WTC11 (cell line): ENCODE results near the gene GNG4.

Experiments used
- NFYB ChIP-seq: sonication (generic); formaldehyde crosslinking; conservative IDR thresholded peaks from 2 replicates; pipeline ENCODE4 v1.8.0; 2022; ENCODE audit warnings: low read depth, missing genetic modification reagents
- TF ChIP-seq, protein P1 (sequence below): fragments of 200-600 bp; IDR thresholded peaks from 2 replicates; pipeline ENCODE4 v1.8.0; 2022; ENCODE audit warnings: antibody characterized with exemption
- TF ChIP-seq, protein P2 (sequence below): sonication (generic); formaldehyde crosslinking; IDR thresholded peaks from 2 replicates; pipeline ENCODE4 v1.8.0; 2023; ENCODE audit warnings: missing genetic modification reagents

DNA sequence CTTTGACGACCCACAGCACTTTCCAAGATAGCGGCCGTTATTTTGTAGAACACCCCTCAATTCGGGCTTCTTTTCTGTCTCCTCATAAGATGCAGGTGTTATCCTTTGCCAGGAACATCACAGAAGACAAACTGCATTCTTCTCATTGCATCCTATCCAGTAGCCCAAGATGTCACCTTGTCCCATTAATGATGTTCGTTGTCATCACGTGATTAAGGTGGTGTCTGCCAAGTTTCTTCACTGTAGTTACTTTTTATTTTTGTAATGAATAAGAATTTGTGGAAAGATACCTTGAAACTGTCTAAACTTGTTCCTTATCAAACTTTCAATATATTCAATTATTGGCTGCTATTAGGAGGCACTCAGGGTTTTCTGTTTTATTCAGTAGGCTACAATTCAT lies 39.4 kb downstream of the GNG4 start:
- no peak for TF ChIP-seq NFYB (CRISPR knock-in tag)
- TF ChIP-seq, protein P1, sequence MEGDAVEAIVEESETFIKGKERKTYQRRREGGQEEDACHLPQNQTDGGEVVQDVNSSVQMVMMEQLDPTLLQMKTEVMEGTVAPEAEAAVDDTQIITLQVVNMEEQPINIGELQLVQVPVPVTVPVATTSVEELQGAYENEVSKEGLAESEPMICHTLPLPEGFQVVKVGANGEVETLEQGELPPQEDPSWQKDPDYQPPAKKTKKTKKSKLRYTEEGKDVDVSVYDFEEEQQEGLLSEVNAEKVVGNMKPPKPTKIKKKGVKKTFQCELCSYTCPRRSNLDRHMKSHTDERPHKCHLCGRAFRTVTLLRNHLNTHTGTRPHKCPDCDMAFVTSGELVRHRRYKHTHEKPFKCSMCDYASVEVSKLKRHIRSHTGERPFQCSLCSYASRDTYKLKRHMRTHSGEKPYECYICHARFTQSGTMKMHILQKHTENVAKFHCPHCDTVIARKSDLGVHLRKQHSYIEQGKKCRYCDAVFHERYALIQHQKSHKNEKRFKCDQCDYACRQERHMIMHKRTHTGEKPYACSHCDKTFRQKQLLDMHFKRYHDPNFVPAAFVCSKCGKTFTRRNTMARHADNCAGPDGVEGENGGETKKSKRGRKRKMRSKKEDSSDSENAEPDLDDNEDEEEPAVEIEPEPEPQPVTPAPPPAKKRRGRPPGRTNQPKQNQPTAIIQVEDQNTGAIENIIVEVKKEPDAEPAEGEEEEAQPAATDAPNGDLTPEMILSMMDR: no peak
- TF ChIP-seq, protein P2, sequence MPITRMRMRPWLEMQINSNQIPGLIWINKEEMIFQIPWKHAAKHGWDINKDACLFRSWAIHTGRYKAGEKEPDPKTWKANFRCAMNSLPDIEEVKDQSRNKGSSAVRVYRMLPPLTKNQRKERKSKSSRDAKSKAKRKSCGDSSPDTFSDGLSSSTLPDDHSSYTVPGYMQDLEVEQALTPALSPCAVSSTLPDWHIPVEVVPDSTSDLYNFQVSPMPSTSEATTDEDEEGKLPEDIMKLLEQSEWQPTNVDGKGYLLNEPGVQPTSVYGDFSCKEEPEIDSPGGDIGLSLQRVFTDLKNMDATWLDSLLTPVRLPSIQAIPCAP (CRISPR knock-in tag): no peak
